ENCODE results near the gene CBLL2.

- TF ChIP-seq CTCF (optimal IDR thresholded peaks at IDR 0.05 in 1 of 3, IDR thresholded peaks at IDR 0.05 in 1 of 3, conservative IDR thresholded peaks at IDR 0.05 in 1 of 3; ENCODE audit: extremely low read depth in 1 of 3, insufficient read depth in 2 of 3, low read length in 3 of 3) (no peak), EZH2 (IDR thresholded peaks at IDR 0.05; ENCODE audit: low read length) (no peak)
Observed at GRCh38 chrX:22300130-22300529, 27.4 kb downstream of the CBLL2 start.

All from keratinocyte (primary cell).